ENCODE data around the gene DDX41.
"Not testable (repeated sequence)": the region's sequence is repeated elsewhere in the genome, so short reads cannot be mapped to it uniquely, and the experiment has no call there.

Gene DDX41

GRCh38 chr5:177497292-177498012, 19.3 kb downstream of the DDX41 start, which contains the start of gene PDLIM7:
Gene PDLIM7, minus strand, starts transcription at chr5:177497604. Its CDS starts 1,092 bp downstream, at chr5:177496512.
- FAIRE-seq = no peak

GRCh38 chr5:177496727-177497291, 20.0 kb downstream of the DDX41 start:
- no peak for FAIRE-seq

- FAIRE-seq = no peak
These were observed 20.6 kb downstream of the DDX41 start for GRCh38 chr5:177496070-177496726.

- FAIRE-seq = no peak
These were observed 21.3 kb downstream of the DDX41 start for GRCh38 chr5:177495243-177496060.

GRCh38 chr5:177494346-177495195, 22.2 kb downstream of the DDX41 start:
- FAIRE-seq = no peak

- FAIRE-seq = no peak
These were observed 22.9 kb downstream of the DDX41 start for GRCh38 chr5:177493795-177494345.

GRCh38 chr5:177492841-177493240, 23.9 kb downstream of the DDX41 start:
- no peak for FAIRE-seq

GRCh38 chr5:177491983-177492746, 24.6 kb downstream of the DDX41 start:
- FAIRE-seq = no peak

GRCh38 chr5:177491429-177491945, 25.3 kb downstream of the DDX41 start:
- FAIRE-seq = no peak

GRCh38 chr5:177490992-177491391, 25.8 kb downstream of the DDX41 start:
- no peak for FAIRE-seq

GRCh38 chr5:177490311-177490991, 26.3 kb downstream of the DDX41 start:
- FAIRE-seq = no peak

- no peak for FAIRE-seq
These were observed 27.5 kb downstream of the DDX41 start for GRCh38 chr5:177489119-177489716.

- no peak for FAIRE-seq
These were observed 28.8 kb downstream of the DDX41 start for GRCh38 chr5:177487975-177488374.

- no peak for FAIRE-seq
These were observed 29.6 kb downstream of the DDX41 start for GRCh38 chr5:177487144-177487543.

- FAIRE-seq = no peak
These were observed 30.5 kb downstream of the DDX41 start for GRCh38 chr5:177486256-177486655.

- FAIRE-seq = not testable (repeated sequence)
These were observed 31.0 kb downstream of the DDX41 start for GRCh38 chr5:177485753-177486152.

GRCh38 chr5:177484902-177485549, 31.7 kb downstream of the DDX41 start:
- FAIRE-seq = no peak

- FAIRE-seq = no peak
These were observed 32.5 kb downstream of the DDX41 start for GRCh38 chr5:177483994-177484901.
